ENCODE results near the gene EPAS1.

The EPAS1 gene

DNA sequence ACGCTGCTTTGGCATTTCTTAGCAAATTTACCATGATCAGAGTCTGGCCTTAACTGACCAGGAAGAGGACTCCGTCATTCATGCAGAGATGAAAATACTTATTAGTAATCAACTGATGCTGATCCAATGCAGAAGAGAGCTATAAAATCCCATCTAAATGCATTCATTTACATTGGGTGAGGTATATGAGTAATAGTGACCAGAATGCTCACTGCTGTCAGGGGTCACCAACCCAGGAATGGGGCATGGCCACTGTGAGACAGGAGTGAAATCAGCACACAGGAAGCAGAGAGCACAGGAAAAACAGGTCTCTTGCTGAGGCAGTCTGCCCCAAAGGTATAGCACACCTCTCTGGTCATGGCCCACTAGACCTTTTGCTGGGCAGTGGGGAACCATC lies 114.0 kb downstream of the EPAS1 start:
- DNase-seq, result no peak

DNA sequence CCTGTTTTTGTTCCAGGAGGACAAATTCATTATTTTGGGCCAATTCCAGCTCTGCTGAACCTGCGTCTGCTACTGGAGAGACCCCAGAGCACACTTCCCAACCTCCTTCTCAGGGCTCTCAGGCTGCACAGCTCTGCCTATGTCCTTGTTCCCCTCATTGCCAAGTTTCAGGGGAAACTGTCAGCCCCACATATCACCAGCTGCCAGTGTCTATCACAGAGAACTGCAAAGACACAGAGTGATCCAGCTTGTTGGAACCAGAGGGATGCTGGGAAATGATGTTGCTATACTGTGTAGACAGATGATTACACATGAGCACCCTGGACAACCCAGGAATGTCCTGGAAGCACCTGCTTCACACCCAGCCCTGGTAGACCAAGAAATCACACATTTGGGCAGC lies 114.8 kb downstream of the EPAS1 start:
- DNase-seq, result no peak

DNA sequence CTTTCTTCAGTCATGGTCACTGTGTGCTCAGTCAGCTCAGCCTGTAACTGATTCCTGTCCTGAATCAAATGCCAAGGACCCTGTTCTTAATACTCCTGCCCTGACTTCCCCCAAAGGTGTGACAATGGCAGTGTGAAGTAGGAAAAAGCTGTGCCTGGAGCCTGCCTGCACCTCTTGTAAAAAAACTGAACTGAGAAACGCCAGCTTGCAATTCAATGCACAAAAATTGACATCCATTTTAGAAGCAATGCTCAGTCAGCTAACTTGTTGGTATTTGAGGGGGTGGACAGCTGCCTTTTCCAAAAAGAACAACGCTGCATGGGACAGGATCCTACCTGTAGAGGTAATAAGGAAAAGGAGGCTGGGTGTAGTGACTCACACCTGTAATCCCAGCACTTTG lies 115.9 kb downstream of the EPAS1 start:
- DNase-seq, result no peak

DNA sequence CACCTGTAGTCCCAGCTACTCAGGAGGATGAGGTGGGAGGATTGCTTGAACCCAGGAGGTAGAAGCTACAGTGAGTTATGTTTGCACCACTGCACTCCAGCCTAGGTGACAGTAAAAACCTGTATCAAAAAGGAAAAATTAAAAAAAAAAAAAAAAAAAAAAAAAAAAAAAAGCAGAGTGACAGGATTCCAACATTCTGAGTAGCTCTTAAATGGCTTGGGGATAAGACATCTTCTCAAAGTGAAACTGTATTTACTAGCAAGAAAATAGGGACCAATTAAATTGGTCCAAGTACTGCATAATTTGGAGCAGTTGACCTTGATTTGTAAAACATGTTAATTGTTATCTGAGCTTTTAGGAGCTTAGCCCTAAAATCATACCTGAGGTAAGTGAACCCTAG lies 116.4 kb downstream of the EPAS1 start:
- no peak for DNase-seq

DNA sequence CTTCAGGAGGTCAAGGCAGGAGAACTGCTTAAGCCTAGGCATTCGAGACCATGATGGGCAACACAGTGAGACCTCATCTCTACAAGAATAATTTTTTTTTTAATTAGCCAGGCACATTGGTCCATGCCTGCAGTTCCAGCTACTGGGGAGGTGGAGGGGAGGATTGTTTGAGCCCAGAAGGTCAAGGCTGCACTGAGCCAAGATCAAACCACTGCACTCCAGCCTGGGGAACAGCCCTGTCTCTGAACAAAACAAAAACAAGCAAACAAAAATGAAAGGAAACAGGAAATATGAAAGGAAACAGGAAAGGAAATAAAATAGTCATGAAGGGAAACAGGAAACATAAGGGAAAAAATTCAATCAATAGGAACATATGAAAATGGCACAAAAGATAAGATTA lies 117.5 kb downstream of the EPAS1 start:
- no peak for DNase-seq

DNA sequence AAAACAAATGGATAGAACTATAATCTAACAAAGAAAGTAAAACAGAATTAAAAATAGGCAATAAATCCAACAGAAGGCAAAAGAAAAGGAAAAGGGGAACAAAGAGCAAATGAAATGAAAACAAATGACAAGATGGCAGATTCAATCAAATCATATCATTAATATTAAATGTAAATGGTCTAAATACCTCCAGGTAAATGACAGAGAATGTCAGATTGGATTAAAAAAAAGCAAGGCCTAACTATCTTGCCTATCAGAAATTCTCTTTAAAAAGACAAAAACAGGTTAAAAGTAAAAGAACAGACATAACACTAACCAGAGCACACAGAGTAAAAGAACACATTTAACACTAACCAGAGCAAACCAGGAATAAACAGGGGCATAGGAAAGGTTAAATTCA lies 119.1 kb downstream of the EPAS1 start:
- no peak for DNase-seq

DNA sequence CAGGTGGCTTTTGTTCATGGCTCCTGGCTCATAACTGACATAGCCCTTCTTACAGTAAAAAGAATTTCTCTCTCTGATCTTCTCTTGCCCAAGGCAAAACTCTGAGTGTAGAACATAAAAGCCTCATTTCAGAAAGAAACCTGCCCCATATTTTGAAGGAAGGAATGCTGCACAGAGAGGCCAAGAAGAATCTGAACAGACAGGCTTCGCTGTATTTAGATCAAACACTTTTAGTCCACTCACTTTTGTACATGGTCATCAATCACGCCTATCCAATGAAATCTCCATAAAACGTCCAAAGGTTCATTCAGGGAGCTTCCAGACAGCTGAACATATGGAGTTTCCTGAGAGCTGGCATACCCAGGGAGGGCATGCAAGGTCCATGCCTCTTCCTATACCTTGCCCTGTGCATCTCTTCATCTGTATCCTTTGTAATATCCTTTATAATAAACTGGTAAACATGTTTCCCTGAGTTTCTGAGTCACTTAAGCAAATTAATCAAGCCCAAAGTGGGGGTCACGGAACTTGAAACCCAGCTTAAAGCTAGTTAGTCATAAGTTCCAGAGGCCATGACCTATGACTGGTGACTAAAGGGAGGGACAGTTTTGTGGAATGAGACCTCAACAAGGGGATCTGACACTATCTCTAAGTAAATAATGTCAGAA lies 119.7 kb downstream of the EPAS1 start:
- no peak for DNase-seq

DNA sequence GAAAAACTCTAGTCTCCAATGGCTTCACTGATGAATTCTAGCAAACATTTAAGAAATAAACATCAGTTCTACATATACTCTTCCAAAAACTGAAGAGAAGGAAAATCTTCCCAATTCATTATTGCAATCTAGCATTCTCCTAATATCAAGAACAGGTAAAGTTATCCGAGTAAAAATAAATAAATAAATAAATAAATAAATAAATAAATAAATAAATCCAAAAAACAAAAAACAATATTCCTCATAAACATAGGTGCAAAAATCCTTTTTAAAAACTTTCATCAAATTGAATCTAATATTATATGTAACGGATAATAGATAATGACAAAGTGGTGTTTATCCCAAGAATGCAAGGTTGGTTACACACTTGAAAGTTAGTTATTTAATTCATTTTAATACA lies 123.7 kb downstream of the EPAS1 start:
- no peak for DNase-seq

DNA sequence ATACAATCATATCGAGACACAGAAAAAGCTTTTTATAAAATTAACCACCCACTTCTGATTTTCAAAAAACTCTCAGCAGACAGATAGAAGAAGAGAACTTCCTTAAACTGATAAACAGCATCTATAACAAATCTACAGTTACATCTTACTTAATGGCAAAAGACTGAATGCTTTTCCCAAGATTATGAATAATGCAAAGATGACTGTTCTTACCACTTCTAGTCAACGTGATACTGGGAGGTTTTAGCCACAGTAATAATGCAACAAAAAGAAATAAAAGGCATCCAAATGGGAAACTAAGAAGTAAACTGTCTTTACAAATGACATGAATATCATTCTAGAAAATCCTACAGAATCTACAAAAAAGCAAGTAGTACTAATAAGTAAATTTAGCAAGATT lies 124.2 kb downstream of the EPAS1 start:
- no peak for DNase-seq

DNA sequence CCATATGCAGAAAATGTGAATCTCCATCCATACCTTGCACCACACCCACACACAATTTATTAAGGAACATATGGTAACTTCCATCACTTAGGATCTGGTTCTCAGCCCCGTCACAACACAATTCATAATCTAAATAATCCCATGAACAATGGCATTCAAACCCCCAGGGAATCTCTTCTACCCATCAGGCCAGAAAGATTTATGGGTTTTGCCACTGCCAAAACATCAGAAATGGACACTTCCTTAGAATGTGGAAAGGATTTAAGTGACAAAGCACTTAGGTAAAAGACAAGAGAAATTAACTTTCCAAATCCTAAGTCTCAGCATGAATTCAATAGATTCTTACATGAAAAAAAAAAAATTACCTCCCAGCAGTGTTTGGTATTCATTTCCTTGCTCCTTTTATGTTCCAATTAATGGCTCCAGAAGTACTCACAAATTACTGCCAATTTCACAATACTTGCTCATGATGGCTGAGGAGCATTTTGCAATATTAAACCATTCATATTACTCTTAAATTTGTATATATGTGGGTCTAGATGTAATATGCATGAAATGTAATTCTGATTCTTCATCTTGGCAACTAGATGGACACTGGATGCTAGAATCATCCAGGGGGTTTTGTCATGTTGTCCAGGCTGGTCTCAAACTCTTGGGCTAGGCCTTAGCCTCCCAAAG lies 125.6 kb downstream of the EPAS1 start:
- DNase-seq, result no peak

DNA sequence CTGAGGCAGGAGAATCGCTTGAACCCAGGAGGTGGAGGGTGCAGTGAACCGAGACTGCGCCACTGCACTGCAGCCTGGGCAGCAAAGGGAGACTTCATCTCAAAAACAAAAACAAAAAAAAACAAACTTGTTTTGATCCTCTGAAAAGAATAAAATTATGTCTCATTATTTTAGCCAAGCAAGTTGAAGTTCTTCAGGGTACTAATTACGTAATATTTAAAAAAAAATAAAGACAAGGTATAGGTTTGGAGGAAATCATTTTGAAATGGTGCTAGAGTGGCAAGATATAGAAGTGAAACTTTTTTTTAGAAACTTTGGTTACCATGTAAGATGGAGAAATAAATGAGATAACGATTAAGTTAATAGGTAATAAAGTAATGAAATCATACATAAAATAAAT lies 127.7 kb downstream of the EPAS1 start:
- no peak for DNase-seq

DNA sequence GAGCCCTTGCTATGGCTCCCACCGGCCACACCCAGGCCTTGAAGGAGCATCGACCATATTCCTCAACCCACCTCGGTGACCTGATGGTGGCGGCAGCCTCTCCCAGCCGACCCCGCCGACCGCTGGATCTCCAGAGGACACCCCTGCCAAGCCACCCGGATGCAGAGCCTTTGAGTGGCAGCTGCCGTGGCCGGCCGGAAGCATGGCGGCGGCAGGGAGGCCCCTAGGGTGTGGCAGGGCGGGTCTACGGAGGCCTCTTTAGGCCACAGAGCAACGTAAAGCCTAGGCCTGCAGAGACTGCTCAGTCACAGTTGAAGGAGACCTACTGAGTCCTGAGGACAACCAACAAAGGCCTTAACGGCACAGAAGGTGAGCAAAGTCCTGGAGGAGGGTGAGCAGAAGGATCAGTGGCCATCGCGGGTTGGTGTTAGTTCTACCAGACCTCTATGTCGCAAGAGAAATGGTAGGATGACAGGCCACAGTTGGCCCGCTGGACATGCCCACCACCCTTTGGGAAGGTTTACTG lies 131.8 kb downstream of the EPAS1 start:
- no peak for DNase-seq

DNA sequence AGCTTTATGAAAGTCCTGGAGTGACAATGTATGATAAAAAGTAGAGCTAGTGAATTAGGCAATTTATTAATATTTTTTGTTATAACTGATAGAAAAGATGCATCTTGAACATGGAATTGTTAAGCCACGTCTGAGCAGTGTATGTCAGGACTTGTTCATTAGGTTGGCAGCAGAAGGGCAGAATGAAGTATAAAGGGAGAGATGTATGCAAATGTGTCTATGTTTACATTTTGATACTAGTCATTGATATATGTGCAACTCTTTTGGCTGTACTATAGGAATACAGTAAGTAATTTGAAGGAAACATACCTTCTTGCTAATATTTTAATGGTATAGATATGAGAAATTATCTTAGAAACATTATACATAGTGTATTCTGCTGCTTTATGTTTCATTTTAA lies 133.2 kb downstream of the EPAS1 start:
- no peak for DNase-seq

DNA sequence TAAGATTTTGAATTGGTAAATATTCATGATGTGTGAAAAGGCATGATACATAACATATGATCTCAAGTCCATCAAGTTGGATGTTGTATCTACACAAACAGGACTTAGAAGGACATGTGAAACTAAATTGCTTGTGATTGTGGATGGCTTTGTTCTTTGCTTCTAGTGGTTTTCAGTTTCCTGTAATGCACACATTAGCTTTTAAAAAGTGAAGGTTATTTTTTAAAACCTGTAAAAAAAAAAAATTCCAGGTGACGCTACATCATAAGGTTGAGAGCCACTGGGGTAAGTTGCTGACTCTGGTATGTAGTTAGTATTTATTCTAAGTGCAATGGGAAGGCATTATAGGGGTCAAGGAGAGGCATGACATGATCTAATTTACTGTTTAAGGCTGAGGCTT lies 133.8 kb downstream of the EPAS1 start:
- DNase-seq, result no peak

DNA sequence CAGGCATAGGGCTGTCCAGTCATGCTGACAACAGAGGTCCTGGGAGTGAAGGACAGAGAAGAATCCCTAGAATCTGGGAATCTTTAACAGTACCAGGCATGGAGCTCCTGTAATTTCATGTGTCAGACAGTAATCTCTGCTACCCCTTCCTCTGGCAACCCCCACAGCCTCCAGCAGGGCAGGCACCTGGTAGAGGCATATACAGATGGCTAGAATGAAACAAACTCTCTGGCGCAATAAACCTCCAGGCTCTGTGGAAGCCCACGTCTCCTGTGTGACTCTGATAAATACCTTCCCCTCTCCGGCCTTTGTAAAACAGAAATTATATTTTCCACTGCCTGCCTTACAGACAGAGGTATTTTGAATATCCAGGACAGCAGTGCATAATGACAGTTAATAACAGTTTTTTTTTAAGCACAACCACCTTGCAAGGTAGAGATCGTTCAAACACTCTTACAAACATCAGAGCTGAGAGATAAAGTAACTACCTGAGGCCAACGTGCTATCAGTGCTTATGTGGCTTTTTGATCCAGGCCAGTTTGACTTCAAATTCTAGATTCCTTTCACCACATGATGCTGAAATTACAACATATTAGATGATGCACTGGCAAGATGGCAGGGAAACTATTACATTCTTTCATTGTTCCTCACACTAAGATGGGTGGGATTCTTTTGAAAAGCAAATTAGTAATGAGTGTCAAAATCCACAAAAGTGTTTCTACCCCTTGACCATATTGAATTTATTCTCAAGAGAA lies 134.5 kb downstream of the EPAS1 start:
- no peak for DNase-seq

DNA sequence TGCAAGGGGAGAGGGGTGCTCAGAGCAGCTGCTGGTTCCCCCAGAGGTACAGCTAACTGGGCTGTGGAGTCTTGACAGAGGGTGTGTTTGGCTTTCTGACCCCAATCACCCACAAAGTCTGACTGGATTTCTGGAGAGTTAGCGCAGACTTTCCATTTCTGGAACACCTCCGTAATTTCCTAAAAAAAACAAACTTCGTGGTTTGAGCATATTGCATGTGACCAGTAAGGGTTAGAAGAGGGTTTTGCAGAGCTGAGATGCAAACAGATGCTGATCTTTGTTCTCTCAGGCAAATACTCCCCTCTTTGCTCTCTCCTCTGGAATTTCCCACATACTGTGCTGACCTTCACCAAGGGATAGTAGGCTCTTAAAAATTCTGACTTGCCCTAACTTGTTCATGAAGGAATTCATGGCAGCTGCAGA lies 137.7 kb downstream of the EPAS1 start:
- DNase-seq, result no peak

DNA sequence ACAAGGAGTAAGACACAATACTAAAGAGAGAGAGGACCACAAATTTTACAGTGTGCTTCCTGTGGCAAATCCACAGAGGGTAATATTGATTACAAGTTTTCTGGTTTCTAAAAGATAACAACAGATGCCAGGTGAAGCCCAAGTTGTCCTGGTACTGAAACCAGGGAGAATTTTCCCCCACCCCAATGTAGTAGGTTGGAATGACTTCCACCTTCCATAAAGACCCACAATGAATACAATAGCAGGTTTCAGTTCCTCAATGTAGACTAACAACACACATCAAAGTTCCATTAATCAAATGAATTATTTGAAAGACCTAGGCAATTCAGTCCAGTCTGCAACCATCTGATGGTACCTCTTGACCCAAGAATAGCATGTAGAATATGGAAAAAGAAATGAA lies 138.1 kb downstream of the EPAS1 start:
- no peak for DNase-seq

DNA sequence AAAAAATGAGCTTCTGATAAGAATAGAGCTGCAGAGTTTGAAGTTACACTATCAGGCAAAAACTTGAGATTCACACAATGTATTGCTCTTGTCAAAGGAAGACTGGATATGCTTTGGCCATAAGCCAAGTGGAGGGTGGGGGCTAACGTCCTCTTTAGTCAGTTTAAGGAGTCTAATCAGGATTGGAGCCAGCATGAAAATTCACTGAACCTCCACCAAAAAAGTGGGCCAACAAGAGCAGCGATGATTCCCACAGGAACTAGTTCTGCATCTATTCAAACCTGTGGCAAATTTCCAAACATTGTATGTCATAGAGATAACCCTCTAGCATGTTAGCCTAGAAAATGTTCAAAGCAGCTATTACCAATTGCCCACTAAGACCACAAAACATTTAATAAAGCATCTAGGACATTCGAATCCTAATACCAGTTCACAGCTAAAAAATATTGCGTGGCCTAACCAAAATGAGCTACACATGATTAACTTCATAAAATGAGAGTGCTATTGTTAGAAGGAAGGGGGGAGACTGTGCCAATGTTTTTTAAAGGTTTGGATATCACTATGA lies 138.7 kb downstream of the EPAS1 start:
- no peak for DNase-seq

Measured in inflammatory macrophage (primary cell).